ENCODE data around the gene CDKN1B.

Gene CDKN1B

DNA sequence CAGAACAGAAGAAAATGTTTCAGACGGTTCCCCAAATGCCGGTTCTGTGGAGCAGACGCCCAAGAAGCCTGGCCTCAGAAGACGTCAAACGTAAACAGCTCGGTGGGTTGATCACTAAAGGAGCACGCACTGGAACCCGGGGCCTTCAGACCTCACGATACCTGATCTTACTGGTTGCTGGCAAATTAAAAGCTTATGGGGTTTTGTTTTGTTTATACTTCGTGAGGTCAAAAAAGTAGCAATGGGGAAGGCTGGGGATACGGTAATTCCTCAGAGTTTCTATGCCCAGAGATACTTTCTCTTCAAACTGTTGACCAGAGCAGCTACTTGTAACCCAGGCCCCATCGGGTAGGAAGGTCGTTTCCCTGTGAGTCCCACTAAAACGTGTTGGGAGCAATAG lies 1.7 kb downstream of the CDKN1B start:
- TF ChIP-seq, protein P1, sequence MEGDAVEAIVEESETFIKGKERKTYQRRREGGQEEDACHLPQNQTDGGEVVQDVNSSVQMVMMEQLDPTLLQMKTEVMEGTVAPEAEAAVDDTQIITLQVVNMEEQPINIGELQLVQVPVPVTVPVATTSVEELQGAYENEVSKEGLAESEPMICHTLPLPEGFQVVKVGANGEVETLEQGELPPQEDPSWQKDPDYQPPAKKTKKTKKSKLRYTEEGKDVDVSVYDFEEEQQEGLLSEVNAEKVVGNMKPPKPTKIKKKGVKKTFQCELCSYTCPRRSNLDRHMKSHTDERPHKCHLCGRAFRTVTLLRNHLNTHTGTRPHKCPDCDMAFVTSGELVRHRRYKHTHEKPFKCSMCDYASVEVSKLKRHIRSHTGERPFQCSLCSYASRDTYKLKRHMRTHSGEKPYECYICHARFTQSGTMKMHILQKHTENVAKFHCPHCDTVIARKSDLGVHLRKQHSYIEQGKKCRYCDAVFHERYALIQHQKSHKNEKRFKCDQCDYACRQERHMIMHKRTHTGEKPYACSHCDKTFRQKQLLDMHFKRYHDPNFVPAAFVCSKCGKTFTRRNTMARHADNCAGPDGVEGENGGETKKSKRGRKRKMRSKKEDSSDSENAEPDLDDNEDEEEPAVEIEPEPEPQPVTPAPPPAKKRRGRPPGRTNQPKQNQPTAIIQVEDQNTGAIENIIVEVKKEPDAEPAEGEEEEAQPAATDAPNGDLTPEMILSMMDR (conservative IDR thresholded peaks at IDR 0.05; ENCODE audit: low read length): no peak
- peak overlapping the region; percentile 93 for H3K4me3 ChIP-seq (ENCODE audit: low read length)
- DNase-seq (ENCODE audit: low read depth): no peak

DNA sequence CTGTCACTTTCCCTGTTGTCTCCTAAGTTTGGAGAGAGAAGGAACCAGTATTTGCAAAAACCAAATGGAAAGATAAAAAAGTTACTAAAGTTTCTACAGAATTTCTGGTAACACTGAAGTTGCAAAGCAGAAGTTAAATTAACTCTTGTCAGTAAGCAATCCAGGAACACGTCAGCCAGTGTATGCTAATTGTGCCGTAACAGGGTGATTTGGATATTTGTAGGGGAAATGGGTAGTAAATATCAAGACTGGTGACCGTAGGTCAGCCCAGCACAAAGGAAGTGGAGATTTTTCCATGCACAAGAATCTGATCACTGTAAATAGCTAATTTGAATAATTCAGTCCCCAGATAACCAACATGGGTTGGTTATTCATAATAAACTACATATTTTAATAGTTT lies 2.3 kb downstream of the CDKN1B start:
- H3K4me3 ChIP-seq (ENCODE audit: low read length): peak overlapping the region; percentile 93
- TF ChIP-seq, protein P1 (conservative IDR thresholded peaks at IDR 0.05; ENCODE audit: low read length): no peak
- DNase-seq (ENCODE audit: low read depth): no peak

DNA sequence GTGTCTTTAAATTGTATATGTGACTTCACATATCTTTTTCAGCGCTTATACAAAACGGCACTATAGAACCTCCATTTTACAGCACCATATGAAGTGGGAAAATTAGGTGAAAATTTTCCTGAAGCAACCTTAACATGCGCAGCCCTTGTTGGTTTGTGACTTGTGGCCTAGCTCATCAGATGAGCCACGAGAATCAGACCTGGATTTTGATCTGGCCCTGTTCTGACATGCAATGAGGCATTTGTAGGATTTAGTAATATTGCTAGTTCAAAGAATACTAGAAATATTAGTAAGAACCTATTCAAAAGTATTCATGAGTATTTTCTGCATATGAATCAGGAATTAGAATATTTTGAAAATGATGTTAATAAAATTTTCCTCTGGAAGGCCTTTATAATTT lies 2.9 kb downstream of the CDKN1B start:
- no peak for DNase-seq (ENCODE audit: low read depth)
- TF ChIP-seq, protein P1 (conservative IDR thresholded peaks at IDR 0.05; ENCODE audit: low read length): no peak
- peak overlapping the region; percentile 93 for H3K4me3 ChIP-seq (ENCODE audit: low read length)

DNA sequence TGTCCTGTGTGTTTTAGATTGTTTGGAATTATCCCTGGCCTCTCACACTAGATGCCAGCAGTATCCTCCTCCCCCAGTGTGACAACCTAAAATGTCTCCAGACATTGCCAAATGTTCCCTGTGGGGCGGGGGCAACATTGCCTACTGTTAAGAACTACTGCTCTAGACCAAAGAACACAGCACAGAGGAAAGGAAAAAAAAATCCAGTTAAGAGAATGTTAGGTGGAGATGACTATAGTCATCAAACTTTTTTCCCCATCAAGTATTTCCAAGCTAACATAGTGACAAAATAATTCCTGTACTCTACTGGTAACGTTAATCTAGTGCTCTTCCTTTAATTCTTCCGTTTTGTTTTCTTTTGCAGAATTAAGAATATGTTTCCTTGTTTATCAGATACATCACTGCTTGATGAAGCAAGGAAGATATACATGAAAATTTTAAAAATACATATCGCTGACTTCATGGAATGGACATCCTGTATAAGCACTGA lies 3.5 kb downstream of the CDKN1B start:
- H3K4me3 ChIP-seq (ENCODE audit: low read length): peak overlapping the region; percentile 93
- DNase-seq (ENCODE audit: low read depth): no peak
- TF ChIP-seq, protein P1 (conservative IDR thresholded peaks at IDR 0.05; ENCODE audit: low read length): no peak

DNA sequence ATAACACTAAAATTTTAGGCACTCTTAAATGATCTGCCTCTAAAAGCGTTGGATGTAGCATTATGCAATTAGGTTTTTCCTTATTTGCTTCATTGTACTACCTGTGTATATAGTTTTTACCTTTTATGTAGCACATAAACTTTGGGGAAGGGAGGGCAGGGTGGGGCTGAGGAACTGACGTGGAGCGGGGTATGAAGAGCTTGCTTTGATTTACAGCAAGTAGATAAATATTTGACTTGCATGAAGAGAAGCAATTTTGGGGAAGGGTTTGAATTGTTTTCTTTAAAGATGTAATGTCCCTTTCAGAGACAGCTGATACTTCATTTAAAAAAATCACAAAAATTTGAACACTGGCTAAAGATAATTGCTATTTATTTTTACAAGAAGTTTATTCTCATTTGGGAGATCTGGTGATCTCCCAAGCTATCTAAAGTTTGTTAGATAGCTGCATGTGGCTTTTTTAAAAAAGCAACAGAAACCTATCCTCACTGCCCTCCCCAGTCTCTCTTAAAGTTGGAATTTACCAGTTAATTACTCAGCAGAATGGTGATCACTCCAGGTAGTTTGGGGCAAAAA lies 4.1 kb downstream of the CDKN1B start:
- H3K4me3 ChIP-seq (ENCODE audit: low read length): peak overlapping the region; percentile 93
- TF ChIP-seq, protein P1 (conservative IDR thresholded peaks at IDR 0.05; ENCODE audit: low read length): no peak
- no peak for DNase-seq (ENCODE audit: low read depth)

DNA sequence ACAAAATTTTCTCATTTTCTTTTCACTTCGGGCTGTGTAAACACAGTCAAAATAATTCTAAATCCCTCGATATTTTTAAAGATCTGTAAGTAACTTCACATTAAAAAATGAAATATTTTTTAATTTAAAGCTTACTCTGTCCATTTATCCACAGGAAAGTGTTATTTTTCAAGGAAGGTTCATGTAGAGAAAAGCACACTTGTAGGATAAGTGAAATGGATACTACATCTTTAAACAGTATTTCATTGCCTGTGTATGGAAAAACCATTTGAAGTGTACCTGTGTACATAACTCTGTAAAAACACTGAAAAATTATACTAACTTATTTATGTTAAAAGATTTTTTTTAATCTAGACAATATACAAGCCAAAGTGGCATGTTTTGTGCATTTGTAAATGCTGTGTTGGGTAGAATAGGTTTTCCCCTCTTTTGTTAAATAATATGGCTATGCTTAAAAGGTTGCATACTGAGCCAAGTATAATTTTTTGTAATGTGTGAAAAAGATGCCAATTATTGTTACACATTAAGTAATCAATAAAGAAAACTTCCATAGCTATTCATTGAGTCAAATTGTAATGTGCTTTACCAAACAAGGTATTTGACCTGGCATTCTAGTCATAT lies 4.8 kb downstream of the CDKN1B start:
- no peak for DNase-seq (ENCODE audit: low read depth)
- H3K4me3 ChIP-seq (ENCODE audit: low read length): peak overlapping the region; percentile 93
- TF ChIP-seq, protein P1 (conservative IDR thresholded peaks at IDR 0.05; ENCODE audit: low read length): no peak

Data from AG10803 (cell line).